Breast epithelium (tissue), 4 donors: ENCODE data around the gene LDLR. TPM values are rescaled to one million over a fixed set of nuclear protein-coding genes. Genes with fewer than 3 reads are reported as not detected.
"Not testable (repeated sequence)": the region's sequence is repeated elsewhere in the genome, so short reads cannot be mapped to it uniquely, and the experiment has no call there.

Experiments
- DNase-seq, 2 donors: peaks; one replicate each; pipeline ENCODE4 v3.0.0-alpha.2; 2019; ENCODE audit warnings: low spot score in 2 of 2
- H3K27ac ChIP-seq, 2 donors: fragments of 200-600 bp; sonication (generic) in 1 of 2; one replicate each; pipeline ENCODE4 v1.5.1; 2016 to 2019; ENCODE audit warnings: mild to moderate bottlenecking in 1 of 2
- H3K27me3 ChIP-seq, 2 donors: fragments of 200-600 bp; sonication (generic) in 1 of 2; one replicate each; pipeline versions ENCODE4 v1.5.1 to v1.6.0; 2017 to 2019; ENCODE audit warnings: control low read depth in 1 of 2, mild to moderate bottlenecking in 1 of 2
- H3K36me3 ChIP-seq: fragments of 200-600 bp; one replicate; pipeline ENCODE4 v1.5.1; 2019
- H3K4me1 ChIP-seq, 2 donors: fragments of 200-600 bp; sonication (generic); one replicate each; pipeline ENCODE4 v1.5.1; 2016 to 2019; ENCODE audit warnings: control low read depth in 1 of 2
- H3K4me3 ChIP-seq, 3 donors: fragments of 200-600 bp; sonication (generic); 1 replicate in 2 of 3; 2 replicates in 1 of 3; pipeline ENCODE4 v1.5.1; 2016 to 2019; ENCODE audit warnings: mild to moderate bottlenecking in 3 of 3, moderate library complexity in 2 of 3
- H3K9me3 ChIP-seq, 2 donors: fragments of 200-600 bp; sonication (generic) in 1 of 2; one replicate each; pipeline ENCODE4 v1.5.1; 2016 to 2019; ENCODE audit warnings: control low read depth in 1 of 2
- POLR2A ChIP-seq: fragments of 450-650 bp; IDR thresholded peaks from one replicate; pipeline ENCODE4 v1.6.1; 2016; ENCODE audit warnings: antibody characterized with exemption, mild to moderate bottlenecking, moderate library complexity
- POLR2AphosphoS5 ChIP-seq, 3 donors: sonication (generic); formaldehyde crosslinking; IDR thresholded peaks; one replicate each; pipeline ENCODE4 v1.6.1; 2017; ENCODE audit warnings: antibody characterized with exemption in 3 of 3
- intact Hi-C: fragments of 100-400 bp; cut with DNase I; formaldehyde crosslinking; loops from one replicate; pipeline ENCODE4 v1.15.1; 2023; ENCODE audit warnings: low total_unique reads
- total RNA-seq, 3 donors: library from RNA; depleted of rRNA; stranded (reverse); fragments of >200 nt; gene quantifications; one replicate each; pipeline ENCODE4 v1.1.0, GENCODE V29; 2016
- TF ChIP-seq, protein P1 (sequence below), 3 donors: fragments of 450-650 bp; IDR thresholded peaks; one replicate each; pipeline ENCODE4 v1.5.1; 2016 to 2017; ENCODE audit warnings: antibody characterized with exemption in 3 of 3, mild to moderate bottlenecking in 3 of 3, moderate library complexity in 3 of 3

The LDLR gene
- total RNA-seq, 3 donors from 2014 or later = 12.6 to 47.4 (median 45.6) TPM

DNA sequence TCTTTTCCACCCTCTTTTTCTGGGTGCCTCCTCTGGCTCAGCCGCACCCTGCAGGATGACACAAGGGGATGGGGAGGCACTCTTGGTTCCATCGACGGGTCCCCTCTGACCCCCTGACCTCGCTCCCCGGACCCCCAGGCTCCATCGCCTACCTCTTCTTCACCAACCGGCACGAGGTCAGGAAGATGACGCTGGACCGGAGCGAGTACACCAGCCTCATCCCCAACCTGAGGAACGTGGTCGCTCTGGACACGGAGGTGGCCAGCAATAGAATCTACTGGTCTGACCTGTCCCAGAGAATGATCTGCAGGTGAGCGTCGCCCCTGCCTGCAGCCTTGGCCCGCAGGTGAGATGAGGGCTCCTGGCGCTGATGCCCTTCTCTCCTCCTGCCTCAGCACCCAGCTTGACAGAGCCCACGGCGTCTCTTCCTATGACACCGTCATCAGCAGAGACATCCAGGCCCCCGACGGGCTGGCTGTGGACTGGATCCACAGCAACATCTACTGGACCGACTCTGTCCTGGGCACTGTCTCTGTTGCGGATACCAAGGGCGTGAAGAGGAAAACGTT lies 24.0 kb downstream of the LDLR start:
- no peak for DNase-seq
- TF ChIP-seq POLR2A (no peak), POLR2AphosphoS5 (IDR thresholded peaks at IDR 0.05) (no peak)
- TF ChIP-seq, protein P1, sequence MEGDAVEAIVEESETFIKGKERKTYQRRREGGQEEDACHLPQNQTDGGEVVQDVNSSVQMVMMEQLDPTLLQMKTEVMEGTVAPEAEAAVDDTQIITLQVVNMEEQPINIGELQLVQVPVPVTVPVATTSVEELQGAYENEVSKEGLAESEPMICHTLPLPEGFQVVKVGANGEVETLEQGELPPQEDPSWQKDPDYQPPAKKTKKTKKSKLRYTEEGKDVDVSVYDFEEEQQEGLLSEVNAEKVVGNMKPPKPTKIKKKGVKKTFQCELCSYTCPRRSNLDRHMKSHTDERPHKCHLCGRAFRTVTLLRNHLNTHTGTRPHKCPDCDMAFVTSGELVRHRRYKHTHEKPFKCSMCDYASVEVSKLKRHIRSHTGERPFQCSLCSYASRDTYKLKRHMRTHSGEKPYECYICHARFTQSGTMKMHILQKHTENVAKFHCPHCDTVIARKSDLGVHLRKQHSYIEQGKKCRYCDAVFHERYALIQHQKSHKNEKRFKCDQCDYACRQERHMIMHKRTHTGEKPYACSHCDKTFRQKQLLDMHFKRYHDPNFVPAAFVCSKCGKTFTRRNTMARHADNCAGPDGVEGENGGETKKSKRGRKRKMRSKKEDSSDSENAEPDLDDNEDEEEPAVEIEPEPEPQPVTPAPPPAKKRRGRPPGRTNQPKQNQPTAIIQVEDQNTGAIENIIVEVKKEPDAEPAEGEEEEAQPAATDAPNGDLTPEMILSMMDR (IDR thresholded peaks at IDR 0.05) = no peak
- Histone ChIP-seq H3K4me1 (no peaks in the 10 kb centered on the region), H3K4me3 (no peak overlapping the region), H3K36me3 (no peaks in the 10 kb centered on the region), H3K9me3 (no peaks in the 10 kb centered on the region), H3K27me3 (no peaks in the 10 kb centered on the region), H3K27ac (no peak overlapping the region)
- intact Hi-C loops = no loop called here

DNA sequence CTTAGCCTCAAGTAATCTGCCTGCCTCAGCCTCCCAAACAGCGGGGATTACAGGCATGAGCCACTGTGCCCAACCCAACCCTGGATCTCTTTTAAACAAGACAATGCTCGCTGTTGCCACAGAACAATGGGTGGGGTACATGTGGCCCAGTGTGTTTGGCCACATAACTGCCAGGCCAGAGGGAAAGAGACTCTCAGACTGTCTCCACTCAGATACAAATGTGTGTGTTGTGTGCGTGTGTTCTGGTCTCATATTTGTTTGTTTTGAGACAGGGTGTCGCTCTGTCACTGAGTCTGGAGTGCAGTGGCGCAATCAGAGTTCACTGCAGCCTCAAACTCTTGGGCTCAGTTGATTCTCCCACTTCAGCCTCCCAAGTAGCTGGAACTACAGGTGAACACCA lies 25.8 kb downstream of the LDLR start:
- H3K9me3 ChIP-seq = no peaks in the 10 kb centered on the region
- no peak for DNase-seq
- no peak overlapping the region for H3K27ac ChIP-seq
- TF ChIP-seq POLR2AphosphoS5 (IDR thresholded peaks at IDR 0.05) (no peak), POLR2A (no peak)
- TF ChIP-seq, protein P1 (IDR thresholded peaks at IDR 0.05) = no peak
- no peak overlapping the region for H3K4me3 ChIP-seq
- no peaks in the 10 kb centered on the region for H3K36me3 ChIP-seq
- H3K4me1 ChIP-seq = no peaks in the 10 kb centered on the region
- H3K27me3 ChIP-seq = no peaks in the 10 kb centered on the region
- intact Hi-C loops = no loop called here

- Histone ChIP-seq H3K4me3 (no peak overlapping the region), H3K4me1 (no peaks in the 10 kb centered on the region), H3K36me3 (no peaks in the 10 kb centered on the region), H3K27ac (no peak overlapping the region), H3K9me3 (no peaks in the 10 kb centered on the region), H3K27me3 (no peaks in the 10 kb centered on the region)
- TF ChIP-seq, protein P1 (IDR thresholded peaks at IDR 0.05) = no peak
- no peak for TF ChIP-seq POLR2AphosphoS5 (IDR thresholded peaks at IDR 0.05)
- TF ChIP-seq POLR2A = no peak
- intact Hi-C loops = no loop called here
- DNase-seq = no peak
Measured at GRCh38 chr19:11115895-11116446, 26.7 kb downstream of the LDLR start.

- no peak for TF ChIP-seq POLR2AphosphoS5 (IDR thresholded peaks at IDR 0.05)
- H3K4me1 ChIP-seq = no peaks in the 10 kb centered on the region
- no peak for DNase-seq
- H3K9me3 ChIP-seq = no peaks in the 10 kb centered on the region
- intact Hi-C loops = no loop called here
- no peaks in the 10 kb centered on the region for H3K27me3 ChIP-seq
- H3K4me3 ChIP-seq = no peak overlapping the region
- no peak overlapping the region for H3K27ac ChIP-seq
- H3K36me3 ChIP-seq = no peaks in the 10 kb centered on the region
Measured at GRCh38 chr19:11116507-11116906, 27.2 kb downstream of the LDLR start.

DNA sequence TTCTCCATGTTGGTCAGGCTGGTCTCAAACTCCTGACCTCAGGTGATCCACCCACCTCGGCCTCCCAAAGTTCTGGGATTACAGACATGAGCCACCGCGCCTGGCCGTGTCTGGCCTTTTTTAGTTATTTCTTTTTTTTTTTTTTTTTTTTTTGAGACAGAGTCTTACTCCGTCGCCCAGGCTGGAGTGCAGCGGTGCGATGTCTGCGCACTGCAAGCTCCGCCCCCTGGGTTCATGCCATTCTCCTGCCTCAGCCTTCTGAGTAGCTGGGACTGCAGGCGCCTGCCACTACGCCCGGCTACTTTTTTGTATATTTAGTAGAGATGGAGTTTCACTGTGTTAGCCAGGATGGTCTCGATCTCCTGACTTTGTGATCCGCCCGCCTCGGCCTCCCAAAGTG lies 32.7 kb downstream of the LDLR start:
- H3K4me3 ChIP-seq, H3K4me1 ChIP-seq, H3K27me3 ChIP-seq, intact Hi-C loops, DNase-seq, H3K9me3 ChIP-seq, H3K27ac ChIP-seq, H3K36me3 ChIP-seq: not testable (repeated sequence)

DNA sequence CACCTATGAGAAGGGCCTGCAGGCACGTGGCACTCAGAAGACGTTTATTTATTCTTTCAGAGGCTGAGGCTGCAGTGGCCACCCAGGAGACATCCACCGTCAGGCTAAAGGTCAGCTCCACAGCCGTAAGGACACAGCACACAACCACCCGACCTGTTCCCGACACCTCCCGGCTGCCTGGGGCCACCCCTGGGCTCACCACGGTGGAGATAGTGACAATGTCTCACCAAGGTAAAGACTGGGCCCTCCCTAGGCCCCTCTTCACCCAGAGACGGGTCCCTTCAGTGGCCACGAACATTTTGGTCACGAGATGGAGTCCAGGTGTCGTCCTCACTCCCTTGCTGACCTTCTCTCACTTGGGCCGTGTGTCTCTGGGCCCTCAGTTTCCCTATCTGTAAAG lies 33.9 kb downstream of the LDLR start:
- no peaks in the 10 kb centered on the region for H3K36me3 ChIP-seq
- intact Hi-C loops = no loop called here
- DNase-seq = no peak
- H3K27ac ChIP-seq = no peak overlapping the region
- no peaks in the 10 kb centered on the region for H3K4me1 ChIP-seq
- no peaks in the 10 kb centered on the region for H3K9me3 ChIP-seq
- no peak overlapping the region for H3K4me3 ChIP-seq
- TF ChIP-seq POLR2AphosphoS5 (IDR thresholded peaks at IDR 0.05) = no peak
- TF ChIP-seq, protein P1 (IDR thresholded peaks at IDR 0.05) = no peak
- TF ChIP-seq POLR2A = no peak
- H3K27me3 ChIP-seq = no peaks in the 10 kb centered on the region

- DNase-seq, intact Hi-C loops, H3K27me3 ChIP-seq, H3K36me3 ChIP-seq, H3K27ac ChIP-seq, H3K9me3 ChIP-seq, H3K4me1 ChIP-seq, H3K4me3 ChIP-seq: not testable (repeated sequence)
Measured at GRCh38 chr19:11124157-11124556, 34.9 kb downstream of the LDLR start.
